HG02981 (cell line): ENCODE results near the gene CAMTA1.

ENCODE experiments used
- ATAC-seq: cut with Tn5 transposase; IDR thresholded peaks from one replicate; pipeline ENCODE4 v1.9.1; 2021; ENCODE audit warnings: mild to moderate bottlenecking, moderate library complexity; ENCODE audit not compliant: unreplicated experiment

Gene CAMTA1

GRCh38 chr1:7247158-7247557, 461.9 kb downstream of the CAMTA1 start:
- no peak for ATAC-seq

- ATAC-seq = no peak
Observed at GRCh38 chr1:7247791-7248548, 462.7 kb downstream of the CAMTA1 start.

GRCh38 chr1:7248549-7249199, 463.4 kb downstream of the CAMTA1 start:
- ATAC-seq = no peak

DNA sequence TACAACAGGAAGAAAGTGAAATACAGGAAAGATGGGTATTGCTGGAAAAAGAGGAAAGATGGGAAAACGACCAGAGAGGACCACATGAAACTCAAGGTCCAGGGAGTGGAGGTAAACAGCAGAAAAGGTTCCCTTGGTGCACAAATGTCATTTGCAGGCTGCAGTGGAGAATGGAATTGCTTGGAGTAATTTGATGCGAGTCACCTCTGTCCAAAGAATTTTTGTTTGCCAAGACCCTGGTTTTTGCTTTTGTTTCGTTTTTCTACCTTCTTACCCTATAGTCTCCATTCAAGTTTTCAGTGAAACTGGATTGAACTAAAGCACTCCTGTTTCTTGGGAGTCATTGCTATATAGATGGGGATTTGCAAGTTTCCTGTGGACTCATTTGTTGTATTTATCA, 464.3 kb downstream of the CAMTA1 start:
- no peak for ATAC-seq

GRCh38 chr1:7250176-7250575, 464.9 kb downstream of the CAMTA1 start:
- no peak for ATAC-seq

DNA sequence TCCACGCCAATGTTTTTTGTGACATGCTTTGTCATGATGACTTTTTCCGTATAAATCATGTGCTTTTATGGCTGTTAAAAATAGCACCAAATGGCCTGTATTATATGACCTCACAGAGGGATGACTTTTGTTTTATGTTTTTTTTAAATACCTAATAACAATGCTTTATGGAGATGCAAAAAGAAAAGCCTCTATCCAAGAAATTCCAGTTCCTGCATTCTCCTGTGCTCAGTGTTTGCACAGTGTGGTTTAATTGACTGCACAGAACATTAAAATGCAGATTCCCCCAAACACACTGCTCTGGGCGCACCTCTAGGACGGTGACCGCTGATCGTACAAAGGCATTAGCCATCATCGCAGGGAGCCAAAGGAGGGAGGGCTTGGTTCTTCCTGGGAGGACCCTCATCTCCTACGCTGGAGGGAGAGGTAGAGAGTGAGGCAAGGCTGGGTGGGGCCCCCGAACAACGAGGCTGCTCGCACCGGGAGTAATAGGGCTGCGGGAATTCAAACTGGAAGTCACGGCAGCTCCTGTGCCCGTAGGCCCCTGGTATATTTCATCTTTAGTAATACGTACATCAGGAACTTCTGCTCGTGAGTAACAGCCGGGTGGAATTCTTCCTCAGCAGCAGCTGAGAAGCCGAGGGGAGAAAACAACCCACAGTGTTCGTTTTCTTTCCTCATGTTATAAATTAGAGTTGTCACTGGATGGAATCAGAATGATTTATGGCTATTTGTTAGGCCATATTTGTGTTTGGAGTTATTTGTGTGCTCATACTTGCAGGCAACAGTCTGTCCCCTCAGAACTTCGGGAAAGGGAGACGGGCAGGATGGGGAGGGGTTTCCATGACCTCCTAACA, 465.6 kb downstream of the CAMTA1 start:
- ATAC-seq = no peak

GRCh38 chr1:7251454-7251800, 466.2 kb downstream of the CAMTA1 start:
- ATAC-seq = no peak

- ATAC-seq = no peak
Observed at GRCh38 chr1:7252411-7253117, 467.3 kb downstream of the CAMTA1 start.

DNA sequence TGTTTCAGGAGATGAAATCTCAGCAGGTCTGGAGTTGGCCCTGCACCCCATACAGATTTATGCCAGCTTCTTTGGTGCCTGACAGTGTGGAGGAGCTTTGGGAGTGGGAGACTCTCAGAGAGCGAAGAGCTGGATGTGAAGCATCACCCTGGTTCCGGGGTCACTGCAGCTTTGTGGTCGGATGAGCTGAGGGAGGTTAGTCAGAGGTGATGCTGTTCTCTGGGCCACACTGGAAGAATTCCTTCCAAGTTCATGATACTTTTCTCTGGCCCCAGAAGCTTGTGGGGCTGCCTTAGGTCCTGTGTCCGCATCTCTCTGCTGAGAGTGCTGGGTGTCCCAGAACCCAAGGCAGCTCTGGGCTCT, 467.8 kb downstream of the CAMTA1 start:
- no peak for ATAC-seq

DNA sequence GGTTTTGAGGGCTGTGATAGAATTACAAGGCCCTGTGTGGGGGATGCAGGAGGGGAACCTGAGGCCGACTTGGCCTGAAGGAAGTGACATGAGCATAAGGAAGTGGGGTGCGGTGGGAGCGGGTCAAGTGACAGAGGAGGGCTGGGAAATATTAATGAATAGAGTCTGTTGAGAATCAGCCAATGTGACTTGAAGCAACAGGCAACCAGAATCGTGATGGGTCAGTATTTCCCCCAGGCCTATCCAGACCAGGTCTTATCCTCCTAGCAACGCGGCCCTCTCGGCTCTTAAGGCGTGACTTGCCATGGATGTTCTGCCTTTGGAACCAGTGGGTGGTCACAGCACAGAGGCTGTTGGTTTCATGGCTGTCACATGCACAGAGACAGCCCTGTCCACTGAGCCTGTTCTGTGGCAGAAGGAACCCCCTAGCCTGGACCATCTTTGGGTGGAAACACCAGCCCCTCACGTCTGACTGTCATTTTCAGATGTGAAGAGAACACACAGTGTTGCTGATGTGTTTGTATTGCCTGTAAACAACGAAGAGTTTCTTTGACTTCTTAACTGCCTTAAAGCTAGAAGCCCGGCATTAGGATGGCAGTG, 468.8 kb downstream of the CAMTA1 start:
- no peak for ATAC-seq

DNA sequence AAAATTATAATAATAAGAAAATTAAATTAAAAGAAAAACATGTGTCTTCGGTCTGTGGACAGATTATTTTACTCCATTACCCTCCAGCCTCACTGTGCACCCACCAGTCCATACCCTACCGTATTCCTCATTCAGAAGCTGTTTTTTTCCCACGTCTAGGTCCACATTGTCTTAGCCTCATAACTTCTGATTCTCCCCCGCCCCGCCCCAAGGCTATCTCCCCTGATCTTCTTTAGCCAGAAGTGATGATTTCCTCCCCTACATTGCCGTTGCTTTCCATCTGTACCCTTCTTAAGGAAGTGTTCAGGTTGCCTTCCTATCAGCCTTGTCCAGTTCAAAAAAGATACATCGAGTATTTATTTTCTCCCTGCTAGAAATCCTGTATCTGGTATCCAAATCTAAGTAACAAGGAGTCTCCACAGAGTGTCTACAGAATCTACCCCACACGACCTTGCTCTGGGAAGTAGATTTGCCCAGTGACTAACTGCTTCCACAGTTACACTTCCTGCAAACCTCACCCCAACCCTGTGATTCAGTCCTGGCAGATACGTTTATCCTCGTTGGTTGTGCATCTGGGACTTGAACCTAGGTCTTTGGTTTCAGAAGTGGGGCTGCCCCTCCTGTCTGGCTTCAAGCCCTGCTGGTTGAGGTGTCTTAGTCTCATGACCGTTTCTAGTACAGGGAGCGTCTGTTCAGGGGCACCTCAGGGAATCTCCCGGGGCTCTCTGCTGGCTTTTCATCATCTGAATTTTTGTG, 470.2 kb downstream of the CAMTA1 start:
- no peak for ATAC-seq

DNA sequence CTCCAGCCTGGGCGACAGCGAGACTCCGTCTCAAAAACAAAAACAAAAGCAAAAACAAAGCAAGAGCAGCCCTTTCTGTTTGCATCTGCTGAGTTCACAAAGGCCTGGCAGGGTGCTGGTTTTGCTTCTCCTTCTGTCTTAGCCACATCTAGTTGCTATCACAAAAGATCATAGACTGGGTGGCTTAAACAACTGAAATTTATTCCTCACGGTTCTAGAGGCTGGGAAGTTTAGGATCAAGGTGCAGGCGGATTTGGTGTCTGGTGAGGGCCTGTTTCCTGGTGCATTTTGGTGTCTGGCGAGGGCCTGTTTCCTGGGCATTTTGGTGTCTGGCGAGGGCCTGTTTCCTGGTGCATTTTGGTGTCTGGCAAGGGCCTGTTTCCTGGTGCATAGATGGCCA, 471.3 kb downstream of the CAMTA1 start:
- no peak for ATAC-seq

- no peak for ATAC-seq
Observed at GRCh38 chr1:7257225-7257624, 472.0 kb downstream of the CAMTA1 start.

- ATAC-seq = no peak
Observed at GRCh38 chr1:7258589-7259135, 473.4 kb downstream of the CAMTA1 start.

DNA sequence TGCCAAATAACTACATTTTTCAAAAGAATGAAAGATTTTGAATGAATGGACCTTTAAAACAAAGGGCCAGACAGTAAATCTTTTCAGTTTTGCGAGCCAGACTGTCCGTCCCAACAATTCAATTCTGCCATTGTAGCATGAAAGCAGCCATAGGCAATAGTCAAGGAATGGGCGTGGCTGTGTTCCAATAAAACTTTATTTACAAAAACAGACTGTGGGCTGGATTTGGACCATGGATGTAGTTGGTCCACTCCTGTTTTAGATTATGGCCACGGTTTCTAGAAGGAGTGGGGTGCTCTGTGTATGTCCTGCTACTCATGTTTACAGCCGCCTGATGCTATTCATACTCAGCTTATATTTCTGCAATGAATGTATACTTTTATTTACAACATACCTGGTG, 474.7 kb downstream of the CAMTA1 start:
- ATAC-seq = no peak

- ATAC-seq = no peak
Observed at GRCh38 chr1:7261490-7261889, 476.2 kb downstream of the CAMTA1 start.

- no peak for ATAC-seq
Observed at GRCh38 chr1:7262611-7263010, 477.4 kb downstream of the CAMTA1 start.

- no peak for ATAC-seq
Observed at GRCh38 chr1:7263021-7263960, 478.0 kb downstream of the CAMTA1 start.

- ATAC-seq = no peak
Observed at GRCh38 chr1:7264101-7264500, 478.8 kb downstream of the CAMTA1 start.
